GM18508 (cell line): ENCODE measurements around the gene CHRNB4.

Source experiments
- ATAC-seq: cut with Tn5 transposase; IDR thresholded peaks from one replicate; pipeline ENCODE4 v1.9.1; 2021; ENCODE audit warnings: moderate number of reproducible peaks; ENCODE audit not compliant: insufficient read depth, unreplicated experiment

The CHRNB4 gene

GRCh38 chr15:78635346-78635745 lies 5.7 kb downstream of the CHRNB4 start:
- ATAC-seq, result no peak

DNA sequence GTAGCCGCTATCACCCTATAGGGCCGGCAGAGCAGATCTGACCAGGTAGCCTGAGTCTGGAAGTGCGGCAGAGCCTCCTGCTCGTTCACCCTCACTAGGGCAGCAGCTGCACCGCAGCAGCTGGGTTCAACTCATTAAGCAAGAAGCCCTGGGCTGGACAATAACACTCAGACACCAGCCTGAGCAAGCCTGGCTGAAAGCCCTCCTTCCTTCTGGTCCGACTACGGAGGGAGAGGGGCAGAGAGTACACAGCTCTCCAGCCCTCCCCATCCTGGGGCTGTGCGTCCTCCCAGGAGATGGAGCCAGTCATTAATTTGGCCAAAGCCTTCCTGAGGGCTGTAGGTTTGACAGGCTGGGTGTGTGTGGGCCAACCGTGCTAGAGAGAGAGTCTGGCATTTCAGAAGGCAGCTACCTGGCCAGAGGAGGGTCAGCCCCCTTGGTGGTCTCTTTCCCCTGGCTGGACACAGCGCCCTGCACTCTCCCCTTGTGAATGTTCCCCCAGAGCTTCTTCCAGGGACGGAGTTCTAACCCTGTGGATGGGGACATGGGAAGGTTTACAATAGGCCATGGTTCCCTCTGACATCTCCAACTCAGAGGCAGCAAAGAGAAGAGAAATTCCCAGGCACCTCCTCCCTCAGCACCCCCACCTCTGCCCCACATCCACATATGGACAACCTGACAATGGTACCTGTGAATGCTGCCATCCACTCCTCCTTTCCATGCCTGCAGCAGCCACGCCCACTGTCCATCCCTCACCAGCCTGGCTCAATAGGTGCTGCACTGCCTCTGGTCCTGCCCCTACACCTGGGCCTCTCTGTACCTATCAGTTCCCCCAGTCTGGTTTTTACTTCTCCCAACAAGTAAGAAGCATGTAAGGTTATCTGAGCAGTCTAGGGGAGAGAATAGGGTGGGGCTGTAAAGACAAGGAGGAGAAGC lies 6.5 kb downstream of the CHRNB4 start:
- no peak for ATAC-seq

DNA sequence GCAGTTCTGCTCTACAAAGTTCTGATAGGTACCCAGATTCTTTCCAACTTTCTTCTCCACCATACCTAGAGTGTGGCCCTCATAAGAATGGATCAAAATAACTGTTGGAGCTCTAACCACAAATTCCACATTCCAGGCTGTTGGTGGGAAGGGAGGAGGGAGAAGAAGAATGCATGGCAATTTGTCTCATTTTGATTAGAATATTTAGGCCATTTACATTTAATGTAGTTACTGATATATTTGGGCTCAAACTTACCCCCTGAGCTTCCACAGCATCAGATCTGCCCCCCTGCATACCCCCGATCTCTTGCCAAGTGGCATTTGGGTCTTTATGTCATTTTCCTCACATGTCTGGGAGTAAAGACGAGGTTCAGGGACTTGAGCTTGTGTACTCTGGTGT lies 7.7 kb downstream of the CHRNB4 start:
- ATAC-seq, result no peak

DNA sequence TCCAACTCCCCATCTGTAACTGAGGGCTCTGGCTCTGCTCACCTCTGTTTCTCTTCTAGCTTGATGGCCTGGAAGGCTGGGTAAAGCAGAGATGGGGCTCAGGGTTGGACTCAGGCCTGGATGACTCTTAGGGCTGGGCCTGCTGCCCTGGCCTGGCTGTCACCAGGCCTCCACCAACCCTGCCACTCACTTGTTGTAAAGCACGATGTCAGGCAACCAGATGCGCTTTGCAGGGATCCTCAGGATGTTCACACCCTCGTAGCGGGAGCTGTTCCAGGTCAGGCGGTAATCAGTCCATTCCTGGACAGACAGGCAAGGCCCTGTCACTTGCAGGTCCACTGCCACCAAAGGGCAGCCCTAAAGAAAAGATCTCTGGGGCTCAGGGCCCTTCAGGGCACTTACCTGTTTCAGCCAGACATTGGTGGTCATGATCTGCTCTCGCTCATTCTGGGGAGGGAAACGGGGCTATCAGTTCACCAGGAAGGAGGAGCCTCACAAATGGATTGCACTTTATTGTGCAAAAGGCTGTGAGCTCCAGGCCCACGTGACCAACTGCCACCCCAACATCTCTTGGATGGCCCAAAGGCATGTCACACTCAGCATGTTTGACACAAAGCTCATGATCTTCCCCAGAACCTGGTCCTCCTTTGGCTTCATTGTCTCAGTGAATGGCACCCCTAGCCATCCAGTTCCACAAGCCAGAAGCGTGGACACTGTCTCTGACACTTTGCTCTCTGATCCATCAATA lies 9.9 kb downstream of the CHRNB4 start:
- ATAC-seq, result no peak

DNA sequence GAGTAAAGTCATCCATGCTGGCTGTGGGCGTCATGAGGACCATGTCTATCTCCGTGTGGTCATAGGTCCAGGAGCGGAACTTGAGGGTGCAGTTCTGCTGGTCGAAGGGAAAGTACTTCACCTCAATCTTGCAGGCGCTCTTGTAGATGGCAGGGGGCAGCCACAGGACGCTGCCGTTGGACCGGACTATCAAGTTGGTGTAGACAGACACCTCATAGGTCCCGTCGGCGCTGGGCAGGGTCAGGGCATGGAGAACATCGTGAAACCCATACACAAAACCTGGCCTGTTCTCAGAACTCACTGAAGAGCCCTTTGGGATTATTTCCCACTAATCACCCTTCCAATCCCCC lies 11.3 kb downstream of the CHRNB4 start:
- ATAC-seq, result no peak

DNA sequence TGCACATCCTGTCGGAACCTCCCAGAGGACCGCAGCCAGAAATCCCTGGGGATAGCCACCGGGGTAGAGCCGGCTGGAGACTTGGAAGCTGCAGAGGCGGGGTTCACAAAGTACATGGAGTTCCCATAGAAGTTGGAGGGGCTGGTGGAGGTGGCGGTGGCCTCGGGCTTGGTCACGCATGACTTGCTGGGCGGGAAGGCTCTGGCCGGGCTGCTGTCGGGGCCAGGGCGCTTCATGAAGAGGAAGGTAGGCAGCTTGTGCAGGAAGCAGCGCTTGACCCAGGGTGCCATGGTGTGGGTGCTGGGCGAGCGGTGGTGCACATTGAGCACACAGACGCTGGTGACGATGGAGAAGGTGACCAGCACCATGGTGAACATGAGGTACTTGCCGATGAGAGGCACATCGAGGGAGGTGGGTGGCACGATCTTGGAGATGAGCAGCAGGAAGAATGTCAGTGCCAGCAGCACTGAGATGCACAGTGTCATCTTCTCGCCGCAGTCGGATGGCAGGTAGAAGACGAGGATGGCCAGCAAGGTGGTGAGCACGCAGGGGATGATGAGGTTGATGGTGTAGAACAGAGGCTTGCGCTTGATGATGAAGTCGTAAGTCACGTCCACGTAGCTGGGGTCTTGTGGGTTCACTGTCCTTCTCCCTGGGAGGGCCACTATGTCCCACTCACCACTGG lies 11.8 kb downstream of the CHRNB4 start:
- ATAC-seq, result no peak

GRCh38 chr15:78628227-78628626 lies 12.8 kb downstream of the CHRNB4 start:
- ATAC-seq, result no peak

- no peak for ATAC-seq
Observed at GRCh38 chr15:78627348-78627747, 13.7 kb downstream of the CHRNB4 start.

GRCh38 chr15:78626381-78626995 lies 14.5 kb downstream of the CHRNB4 start:
- ATAC-seq, result no peak

GRCh38 chr15:78625606-78626280 lies 15.3 kb downstream of the CHRNB4 start:
- no peak for ATAC-seq

DNA sequence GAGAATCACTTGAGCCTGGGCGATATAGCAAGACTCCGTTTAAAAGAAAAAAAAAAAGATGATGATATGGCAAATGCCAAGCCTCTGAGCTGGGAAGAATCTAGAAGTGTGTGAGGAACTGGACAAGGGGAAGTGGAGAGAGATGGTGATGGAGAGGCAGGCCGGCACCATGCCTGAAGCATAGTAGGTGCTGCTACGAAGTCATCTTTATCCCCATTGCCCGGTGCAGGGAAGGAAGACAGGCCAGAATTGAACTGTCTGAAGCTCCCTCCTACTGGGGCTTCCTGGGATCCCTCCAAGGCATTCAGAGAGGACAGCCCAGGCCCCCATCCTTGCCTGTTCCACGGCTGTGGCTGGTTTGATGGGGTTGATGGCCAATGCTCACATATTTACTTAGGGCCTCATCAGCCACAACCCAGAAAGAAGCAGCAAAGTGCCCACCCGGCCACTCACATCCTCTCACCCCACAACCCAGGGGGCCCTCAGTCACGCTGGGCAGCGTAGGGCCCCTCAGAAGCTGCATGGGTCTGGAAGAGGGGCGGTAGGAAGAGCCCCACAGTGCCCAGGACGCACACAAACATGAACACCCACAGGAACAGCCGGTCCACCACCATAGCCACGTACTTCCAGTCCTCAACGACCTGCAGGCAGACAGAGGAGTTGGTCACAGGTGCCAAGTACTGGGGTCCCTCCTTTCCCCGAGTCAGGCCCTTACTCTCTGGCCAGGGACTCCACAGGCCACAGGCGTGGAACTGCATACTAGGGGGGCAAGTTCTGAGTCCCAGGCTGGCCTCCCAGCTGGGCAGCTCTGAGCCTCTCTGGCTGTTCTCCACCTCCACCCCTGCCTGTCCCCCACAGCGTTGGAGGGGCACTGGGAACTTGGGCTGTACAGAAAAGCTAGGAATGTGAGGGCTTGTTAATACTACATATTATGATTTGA lies 16.1 kb downstream of the CHRNB4 start:
- no peak for ATAC-seq

GRCh38 chr15:78623786-78624497 lies 17.1 kb downstream of the CHRNB4 start:
- no peak for ATAC-seq

GRCh38 chr15:78621810-78622402 lies 19.1 kb downstream of the CHRNB4 start:
- no peak for ATAC-seq

DNA sequence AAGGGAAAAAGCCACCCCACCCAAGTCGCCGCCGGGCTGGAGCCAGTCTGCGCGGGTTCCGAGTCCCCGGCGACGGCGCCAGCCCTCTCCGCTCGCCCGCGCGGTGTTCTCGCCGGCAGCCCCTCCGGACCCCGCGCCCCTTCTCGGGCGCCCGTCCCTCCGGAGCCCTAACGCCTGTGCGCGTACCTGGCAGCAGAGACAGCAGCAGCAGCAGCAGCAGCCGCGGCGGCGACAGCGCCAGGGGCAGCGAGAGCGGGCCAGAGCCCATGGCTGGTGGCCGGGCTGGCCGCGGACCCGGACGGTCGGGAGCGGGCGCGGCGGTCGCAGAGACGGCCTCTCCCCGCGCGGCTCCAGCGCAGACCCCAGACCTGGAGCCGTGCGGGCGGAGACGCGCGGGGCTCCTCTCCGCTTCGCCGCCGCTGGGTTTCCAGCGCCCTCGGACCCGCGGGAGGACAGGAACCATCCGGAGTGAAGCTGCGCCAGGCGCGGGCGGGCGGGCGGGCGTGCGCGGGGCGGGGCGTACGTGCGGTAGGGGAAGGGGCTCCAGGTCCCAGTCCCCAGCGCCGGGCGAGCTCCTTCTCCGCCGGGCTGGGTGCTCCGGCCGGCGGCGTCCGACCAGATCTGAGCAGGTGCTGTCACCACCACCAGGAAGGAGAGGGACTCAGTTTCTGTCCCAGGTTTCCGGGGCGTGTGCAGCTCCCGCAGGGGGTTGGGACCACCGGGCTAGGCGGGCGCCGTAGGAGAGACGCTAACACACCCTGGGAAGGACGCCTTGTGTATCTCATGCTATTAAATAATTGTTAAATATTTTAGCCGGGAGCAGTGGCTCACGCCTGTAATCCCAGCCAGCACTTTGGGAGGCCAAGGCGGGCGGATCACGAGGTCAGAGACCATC lies 20.2 kb downstream of the CHRNB4 start, which contains the start of gene CHRNA3:
Gene CHRNA3 (minus strand): TSS at position 470 of the 895 bp plus-strand sequence. CDS start 202 bp downstream, at position 268.
- ATAC-seq, result no peak

GRCh38 chr15:78620021-78620526 lies 20.9 kb downstream of the CHRNB4 start:
- no peak for ATAC-seq
